ENCODE measurements around the gene TOM1.

TOM1 gene

DNA sequence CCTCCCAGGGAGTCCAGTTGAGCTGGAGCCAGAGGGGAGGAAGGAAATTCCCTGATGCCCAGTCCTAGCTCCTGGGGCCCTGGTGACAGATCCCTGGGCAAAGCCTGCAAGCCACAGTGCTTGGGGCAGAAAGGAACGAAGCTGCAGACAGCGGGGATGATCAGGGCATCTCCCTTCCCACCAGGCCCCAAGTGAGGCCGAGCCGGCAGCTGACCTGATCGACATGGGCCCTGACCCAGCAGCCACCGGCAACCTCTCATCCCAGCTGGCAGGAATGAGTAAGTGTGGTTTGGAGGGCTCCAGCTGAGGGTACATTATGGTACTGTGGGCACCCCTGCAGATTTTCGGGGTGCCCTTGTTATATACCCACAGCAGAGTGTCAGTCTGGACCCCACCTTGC lies 33.5 kb downstream of the TOM1 start:
- DNase-seq = no peak
- Histone ChIP-seq H3K36me3 (peaks cover 23% of the 10 kb centered on the region), H3K27me3 (ENCODE audit: insufficient read depth, low read depth, severe bottlenecking) (no peaks in the 10 kb centered on the region), H3K4me3 (ENCODE audit: low read depth, low read length) (no peak overlapping the region), H3K9me3 (ENCODE audit: severe bottlenecking) (no peaks in the 10 kb centered on the region), H3K27ac (no peak overlapping the region)
- TF ChIP-seq CTCF (IDR thresholded peaks at IDR 0.05; ENCODE audit: low read depth, low read length) = no peak

DNA sequence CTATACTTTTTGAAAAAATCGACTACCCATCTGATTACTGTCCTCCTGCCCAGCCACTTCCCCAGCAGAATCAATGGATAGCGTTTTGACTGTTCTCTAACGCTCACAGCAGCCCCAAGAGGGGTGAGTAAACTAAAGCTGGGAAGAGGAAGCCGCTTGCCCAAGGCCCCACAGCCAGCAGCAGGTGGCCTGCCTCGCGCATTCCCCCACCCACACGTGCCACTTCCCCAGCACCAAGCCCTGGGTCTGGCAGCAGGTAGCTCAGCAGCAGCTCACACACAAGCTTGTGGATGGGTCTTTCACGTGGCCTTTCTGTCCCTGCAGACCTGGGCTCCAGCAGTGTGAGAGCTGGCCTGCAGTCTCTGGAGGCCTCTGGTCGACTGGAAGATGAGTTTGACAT lies 34.3 kb downstream of the TOM1 start:
- TF ChIP-seq CTCF (IDR thresholded peaks at IDR 0.05; ENCODE audit: low read depth, low read length) = no peak
- DNase-seq = no peak
- peaks cover 26% of the 10 kb centered on the region for H3K36me3 ChIP-seq
- H3K9me3 ChIP-seq (ENCODE audit: severe bottlenecking) = no peaks in the 10 kb centered on the region
- H3K27ac ChIP-seq = no peak overlapping the region
- no peak overlapping the region for H3K4me3 ChIP-seq (ENCODE audit: low read depth, low read length)
- no peaks in the 10 kb centered on the region for H3K27me3 ChIP-seq (ENCODE audit: insufficient read depth, low read depth, severe bottlenecking)

DNA sequence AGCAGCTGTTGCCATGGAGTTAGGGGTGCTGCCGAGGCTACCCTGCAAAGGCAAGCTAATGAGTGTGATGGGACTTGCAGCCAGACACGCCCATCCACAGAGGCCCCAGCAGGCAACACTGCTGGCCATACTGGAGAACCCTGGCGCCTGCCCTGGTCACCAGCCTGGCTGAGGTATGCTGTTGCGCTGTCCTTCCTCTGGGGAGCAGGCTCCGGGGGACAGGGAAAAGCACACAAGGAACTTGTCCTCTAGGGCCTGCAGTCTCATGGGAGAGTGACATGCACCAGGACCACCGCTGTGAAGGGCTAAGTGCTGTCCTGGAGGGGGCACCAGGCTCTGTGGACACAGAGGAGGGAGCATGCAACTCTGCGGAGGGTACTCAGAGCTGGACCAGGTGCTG lies 35.8 kb downstream of the TOM1 start:
- TF ChIP-seq CTCF (IDR thresholded peaks at IDR 0.05; ENCODE audit: low read depth, low read length) = no peak
- Histone ChIP-seq H3K27me3 (ENCODE audit: insufficient read depth, low read depth, severe bottlenecking) (no peaks in the 10 kb centered on the region), H3K27ac (no peak overlapping the region), H3K4me3 (ENCODE audit: low read depth, low read length) (no peak overlapping the region), H3K36me3 (peaks cover 25% of the 10 kb centered on the region), H3K9me3 (ENCODE audit: severe bottlenecking) (no peaks in the 10 kb centered on the region)
- no peak for DNase-seq

DNA sequence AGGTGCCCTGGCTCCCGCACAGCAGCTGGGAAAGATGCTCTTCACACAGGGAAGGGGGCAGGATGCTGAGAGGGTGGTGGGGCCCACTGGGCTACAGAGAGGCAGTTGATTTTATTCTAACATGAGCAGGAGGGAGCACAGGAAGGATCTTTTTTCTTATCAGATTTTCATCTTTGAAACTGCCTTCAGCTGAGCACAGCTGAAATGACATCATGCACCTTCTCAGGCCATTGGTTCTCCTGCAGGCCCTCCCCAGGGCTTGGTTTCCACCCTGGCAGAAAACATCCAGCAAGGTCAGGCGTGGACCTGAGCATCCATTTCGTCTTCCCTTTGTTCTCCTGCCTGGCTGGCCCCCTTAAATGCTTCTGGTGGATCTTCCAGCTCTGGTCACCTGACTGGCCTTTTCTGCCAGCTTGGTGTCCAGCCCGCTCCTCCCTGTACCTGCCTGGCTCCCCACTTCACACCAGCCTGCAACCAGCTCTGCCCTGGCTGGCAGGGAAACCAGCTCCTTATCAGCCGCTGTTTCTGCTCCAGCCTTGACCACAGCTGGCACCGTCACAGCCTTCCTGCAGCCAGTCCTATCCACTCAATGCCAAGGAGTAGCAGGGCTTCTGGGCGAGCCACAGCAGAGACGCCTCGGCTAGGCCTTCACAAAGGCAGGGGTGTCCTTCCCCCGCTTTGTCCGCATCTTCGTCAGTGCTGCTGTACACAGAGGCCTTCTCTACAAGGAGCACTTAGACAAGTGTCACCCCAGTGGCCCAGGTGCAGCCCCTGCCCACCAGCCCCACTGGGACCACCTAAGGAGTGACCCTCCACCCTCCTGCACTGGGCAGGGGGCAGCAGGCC lies 36.5 kb downstream of the TOM1 start:
- Histone ChIP-seq H3K27ac (no peak overlapping the region), H3K4me3 (ENCODE audit: low read depth, low read length) (no peak overlapping the region), H3K27me3 (ENCODE audit: insufficient read depth, low read depth, severe bottlenecking) (no peaks in the 10 kb centered on the region), H3K9me3 (ENCODE audit: severe bottlenecking) (no peaks in the 10 kb centered on the region), H3K36me3 (peaks cover 22% of the 10 kb centered on the region)
- no peak for DNase-seq
- TF ChIP-seq CTCF (IDR thresholded peaks at IDR 0.05; ENCODE audit: low read depth, low read length) = no peak

DNA sequence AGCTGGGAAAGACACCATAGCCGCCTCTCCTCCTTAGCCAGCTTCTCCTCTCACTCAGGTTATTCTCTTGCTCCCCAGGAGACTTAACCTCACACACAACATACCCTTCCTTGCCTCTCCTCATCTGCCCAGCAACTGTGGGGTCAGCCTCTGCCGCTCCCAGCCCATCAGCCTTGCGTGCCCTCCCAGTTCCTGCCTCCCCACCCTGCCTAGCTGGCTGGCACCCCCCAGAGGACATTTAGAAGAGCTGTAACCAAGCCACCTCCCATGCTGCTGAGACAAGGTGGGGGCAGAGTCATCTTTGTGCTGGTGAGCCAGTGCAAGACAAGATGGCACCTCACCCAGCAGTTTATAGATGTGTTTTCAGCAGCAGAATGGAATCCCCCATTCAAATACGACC lies 38.2 kb downstream of the TOM1 start:
- peaks cover 17% of the 10 kb centered on the region for H3K36me3 ChIP-seq
- no peaks in the 10 kb centered on the region for H3K27me3 ChIP-seq (ENCODE audit: insufficient read depth, low read depth, severe bottlenecking)
- no peak overlapping the region for H3K4me3 ChIP-seq (ENCODE audit: low read depth, low read length)
- H3K9me3 ChIP-seq (ENCODE audit: severe bottlenecking) = no peaks in the 10 kb centered on the region
- TF ChIP-seq CTCF (IDR thresholded peaks at IDR 0.05; ENCODE audit: low read depth, low read length) = peak; percentile 44
- peak; percentile 38 for DNase-seq
- no peak overlapping the region for H3K27ac ChIP-seq
